ENCODE measurements around the gene ASPHD1. TPM values are rescaled to one million over a fixed set of nuclear protein-coding genes. Genes with fewer than 3 reads are reported as not detected.

ASPHD1 gene
- polyA plus RNA-seq, 1 donor (not counting 4 experiments of a cell fraction or from before 2014, with no cell fraction given) = 0.71 TPM

GRCh38 chr16:29904947-29905346 is 4.7 kb downstream of the ASPHD1 start:
- no peak for DNase-seq (ENCODE audit: low read depth, low spot score)
- Histone ChIP-seq H3K9me1 (ENCODE audit: control insufficient read depth, extremely low read depth, insufficient read depth, low read length) (no peaks in the 10 kb centered on the region), H3K9me3 (ENCODE audit: control insufficient read depth, low read depth, low read length) (no peaks in the 10 kb centered on the region), H3K27ac (ENCODE audit: control insufficient read depth, insufficient read depth, low read length) (no peak overlapping the region), H4K20me1 (ENCODE audit: control insufficient read depth, extremely low read depth, insufficient read depth, low read length) (no peaks in the 10 kb centered on the region), H3K79me2 (ENCODE audit: control insufficient read depth, insufficient read depth, low read length) (no peaks in the 10 kb centered on the region), H2AFZ (ENCODE audit: control insufficient read depth, low read length) (no peak overlapping the region), H3K4me3 (ENCODE audit: control insufficient read depth in 2 of 3, extremely low read depth in 1 of 3, insufficient read depth in 2 of 3, low read depth in 1 of 3, low read length in 3 of 3) (no peak overlapping the region), H3K36me3 (ENCODE audit: control insufficient read depth in 2 of 2, extremely low read depth in 1 of 2, insufficient read depth in 2 of 2, low read length in 2 of 2) (peaks cover 0 to 2% of the 10 kb centered on the region in 2 experiments), H3K27me3 (ENCODE audit: control insufficient read depth, extremely low read depth, insufficient read depth, low read length) (no peaks in the 10 kb centered on the region), H3K9ac (ENCODE audit: control insufficient read depth, extremely low read depth, insufficient read depth, low read length) (no peak overlapping the region), H3K4me1 (ENCODE audit: control insufficient read depth, extremely low read depth, insufficient read depth, low read length) (peaks cover 2% of the 10 kb centered on the region), H3K4me2 (ENCODE audit: control insufficient read depth, extremely low read depth, insufficient read depth, low read depth, low read length) (no peak overlapping the region)
- dilution Hi-C loops (cut with MboI; ENCODE audit: extremely low pct_ligation_motif_present, low sequenced_read_pairs) = no loop called here
- TF ChIP-seq CTCF (optimal IDR thresholded peaks at IDR 0.05 in 1 of 3, IDR thresholded peaks at IDR 0.05 in 1 of 3, conservative IDR thresholded peaks at IDR 0.05 in 1 of 3; ENCODE audit: extremely low read depth in 1 of 3, insufficient read depth in 2 of 3, low read length in 3 of 3) (no peak), EZH2 (IDR thresholded peaks at IDR 0.05; ENCODE audit: low read length) (no peak)
- FAIRE-seq = no peak

GRCh38 chr16:29905668-29906067 is 5.4 kb downstream of the ASPHD1 start:
- Histone ChIP-seq H3K27me3 (ENCODE audit: control insufficient read depth, extremely low read depth, insufficient read depth, low read length) (no peaks in the 10 kb centered on the region), H3K9me3 (ENCODE audit: control insufficient read depth, low read depth, low read length) (no peaks in the 10 kb centered on the region), H3K4me2 (ENCODE audit: control insufficient read depth, extremely low read depth, insufficient read depth, low read depth, low read length) (no peak overlapping the region), H3K4me1 (ENCODE audit: control insufficient read depth, extremely low read depth, insufficient read depth, low read length) (peaks cover under 1% of the 10 kb centered on the region), H3K4me3 (ENCODE audit: control insufficient read depth in 2 of 3, extremely low read depth in 1 of 3, insufficient read depth in 2 of 3, low read depth in 1 of 3, low read length in 3 of 3) (no peak overlapping the region), H3K27ac (ENCODE audit: control insufficient read depth, insufficient read depth, low read length) (no peak overlapping the region), H3K9ac (ENCODE audit: control insufficient read depth, extremely low read depth, insufficient read depth, low read length) (no peak overlapping the region), H3K79me2 (ENCODE audit: control insufficient read depth, insufficient read depth, low read length) (no peaks in the 10 kb centered on the region), H3K36me3 (ENCODE audit: control insufficient read depth in 2 of 2, extremely low read depth in 1 of 2, insufficient read depth in 2 of 2, low read length in 2 of 2) (peaks cover 0 to 2% of the 10 kb centered on the region in 2 experiments), H2AFZ (ENCODE audit: control insufficient read depth, low read length) (no peak overlapping the region), H3K9me1 (ENCODE audit: control insufficient read depth, extremely low read depth, insufficient read depth, low read length) (no peaks in the 10 kb centered on the region), H4K20me1 (ENCODE audit: control insufficient read depth, extremely low read depth, insufficient read depth, low read length) (no peaks in the 10 kb centered on the region)
- FAIRE-seq (no peak), DNase-seq (ENCODE audit: low read depth, low spot score) (no peak)
- dilution Hi-C loops (cut with MboI; ENCODE audit: extremely low pct_ligation_motif_present, low sequenced_read_pairs) = no loop called here
- no peak for TF ChIP-seq EZH2 (IDR thresholded peaks at IDR 0.05; ENCODE audit: low read length)
- no peak for TF ChIP-seq CTCF (optimal IDR thresholded peaks at IDR 0.05 in 1 of 3, IDR thresholded peaks at IDR 0.05 in 1 of 3, conservative IDR thresholded peaks at IDR 0.05 in 1 of 3; ENCODE audit: extremely low read depth in 1 of 3, insufficient read depth in 2 of 3, low read length in 3 of 3)

All from keratinocyte (primary cell).